Measurements from ENCODE around the gene ADAMTS17. TPM values are rescaled to one million over a fixed set of nuclear protein-coding genes. Genes with fewer than 3 reads are reported as not detected.

Gene ADAMTS17
- total RNA-seq, 1 donor, result 7.6 TPM

DNA sequence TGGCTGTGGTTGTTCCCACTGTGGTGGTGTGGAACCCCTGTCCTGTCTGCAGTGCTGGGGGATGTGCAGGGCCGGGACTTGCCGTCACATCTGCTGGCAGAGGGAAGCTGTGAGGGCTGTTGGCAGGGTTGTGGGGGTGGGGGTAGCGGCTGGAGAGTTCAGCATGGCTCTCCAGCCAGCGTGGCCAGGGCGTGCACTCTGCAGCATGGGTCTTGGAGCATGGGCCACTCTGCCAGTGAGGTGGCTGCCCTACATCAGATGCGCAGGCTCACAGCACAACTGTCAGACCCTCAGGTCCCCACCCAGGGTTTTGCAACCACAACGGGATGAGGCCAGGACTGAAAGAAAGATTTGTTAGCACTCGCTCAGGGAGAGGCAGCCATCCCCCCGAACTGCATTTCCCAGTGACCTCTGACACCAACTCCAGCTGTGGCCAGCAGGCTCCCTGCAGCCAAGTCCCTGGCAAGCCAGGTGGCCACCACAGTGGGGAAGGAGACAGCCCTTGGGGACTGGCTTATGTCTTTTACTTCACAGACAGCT lies 370.8 kb downstream of the ADAMTS17 start:
- Histone ChIP-seq H3K27me3 (ENCODE audit: insufficient read depth, low read length) (no peaks in the 10 kb centered on the region), H3K4me3 (ENCODE audit: low read length) (no peak overlapping the region), H3K4me1 (ENCODE audit: insufficient read depth, low read length) (no peaks in the 10 kb centered on the region), H3K9me3 (ENCODE audit: low read depth, low read length) (no peaks in the 10 kb centered on the region)

DNA sequence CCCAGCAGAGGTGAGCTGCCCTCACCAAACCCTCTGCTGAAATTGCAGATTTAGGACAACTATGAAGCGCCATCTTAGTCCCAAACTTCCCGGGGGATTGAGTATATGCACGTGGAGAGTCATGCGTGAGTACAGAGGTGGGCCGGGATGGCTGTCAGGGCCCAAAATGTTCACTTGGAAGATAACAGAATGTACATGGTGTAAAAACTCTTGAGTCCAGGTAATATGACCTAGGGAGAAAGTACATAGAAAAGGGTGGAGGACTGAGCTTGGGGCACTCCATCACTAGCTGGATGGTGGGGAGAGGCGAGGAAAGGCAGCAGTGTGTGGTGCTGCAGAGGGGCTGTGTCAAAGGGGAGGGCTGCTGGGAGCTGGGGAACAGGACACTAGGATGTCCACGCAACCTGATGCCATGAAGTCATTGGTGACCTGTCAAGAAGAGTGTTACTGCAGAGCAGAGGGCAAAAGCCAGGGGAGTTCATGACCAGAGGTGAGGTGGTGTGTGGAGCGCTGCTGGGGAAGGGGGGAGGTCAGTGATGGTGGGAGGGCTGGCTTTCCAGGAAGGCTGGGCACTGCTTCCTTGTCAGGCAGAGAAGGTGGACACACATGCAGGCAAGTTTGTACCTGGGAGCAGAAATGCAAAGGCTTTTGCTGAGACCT lies 372.4 kb downstream of the ADAMTS17 start:
- Histone ChIP-seq H3K4me1 (ENCODE audit: insufficient read depth, low read length) (no peaks in the 10 kb centered on the region), H3K27me3 (ENCODE audit: insufficient read depth, low read length) (no peaks in the 10 kb centered on the region), H3K9me3 (ENCODE audit: low read depth, low read length) (no peaks in the 10 kb centered on the region), H3K4me3 (ENCODE audit: low read length) (no peak overlapping the region)

DNA sequence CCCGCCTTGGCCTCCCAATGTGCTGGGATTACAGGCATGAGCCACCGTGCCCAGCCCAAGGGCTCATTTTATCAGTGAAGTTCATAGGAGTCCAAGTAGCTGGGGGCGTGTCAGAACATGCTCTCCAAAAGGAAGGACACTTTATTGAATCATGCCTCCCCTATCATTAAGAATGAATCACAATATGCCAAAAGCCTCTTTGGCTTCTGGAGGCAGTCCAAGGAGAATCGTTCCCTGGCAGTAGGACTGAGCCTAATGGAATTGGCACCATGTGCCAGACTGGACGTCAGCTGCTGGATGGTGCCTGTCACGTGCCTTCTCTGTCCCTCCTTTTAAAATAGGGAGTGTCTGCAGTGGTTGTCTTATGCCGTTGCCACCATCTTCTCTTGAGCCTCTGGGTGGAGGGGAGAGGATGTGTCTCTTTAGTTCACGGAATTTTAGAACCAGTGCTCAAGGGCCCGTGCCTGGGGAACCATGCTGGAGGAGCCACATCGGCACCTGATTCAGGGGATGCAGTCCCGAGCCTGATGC lies 373.9 kb downstream of the ADAMTS17 start:
- H3K27me3 ChIP-seq (ENCODE audit: insufficient read depth, low read length), result no peaks in the 10 kb centered on the region
- no peaks in the 10 kb centered on the region for H3K4me1 ChIP-seq (ENCODE audit: insufficient read depth, low read length)
- H3K9me3 ChIP-seq (ENCODE audit: low read depth, low read length), result no peaks in the 10 kb centered on the region
- no peak overlapping the region for H3K4me3 ChIP-seq (ENCODE audit: low read length)

DNA sequence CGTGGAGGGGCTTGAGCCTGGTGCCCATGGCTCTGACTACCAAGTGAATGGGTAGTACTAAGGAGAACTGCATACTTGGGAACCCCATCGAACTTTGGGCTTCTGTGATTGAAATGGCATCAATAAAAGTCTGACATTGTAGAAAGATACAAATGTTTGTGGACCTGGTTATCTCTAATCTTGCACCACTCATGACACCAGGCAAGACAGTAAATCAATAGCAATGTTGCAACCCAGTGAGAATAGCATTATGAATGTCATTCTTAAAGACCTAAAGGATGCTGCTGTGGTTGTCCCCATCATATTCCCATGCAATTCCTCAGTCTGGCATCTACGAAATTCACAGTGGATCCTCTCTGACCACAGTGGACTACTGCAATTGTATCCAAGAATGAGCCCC lies 375.0 kb downstream of the ADAMTS17 start:
- Histone ChIP-seq H3K4me3 (ENCODE audit: low read length) (no peak overlapping the region), H3K9me3 (ENCODE audit: low read depth, low read length) (no peaks in the 10 kb centered on the region), H3K27me3 (ENCODE audit: insufficient read depth, low read length) (no peaks in the 10 kb centered on the region), H3K4me1 (ENCODE audit: insufficient read depth, low read length) (no peaks in the 10 kb centered on the region)

DNA sequence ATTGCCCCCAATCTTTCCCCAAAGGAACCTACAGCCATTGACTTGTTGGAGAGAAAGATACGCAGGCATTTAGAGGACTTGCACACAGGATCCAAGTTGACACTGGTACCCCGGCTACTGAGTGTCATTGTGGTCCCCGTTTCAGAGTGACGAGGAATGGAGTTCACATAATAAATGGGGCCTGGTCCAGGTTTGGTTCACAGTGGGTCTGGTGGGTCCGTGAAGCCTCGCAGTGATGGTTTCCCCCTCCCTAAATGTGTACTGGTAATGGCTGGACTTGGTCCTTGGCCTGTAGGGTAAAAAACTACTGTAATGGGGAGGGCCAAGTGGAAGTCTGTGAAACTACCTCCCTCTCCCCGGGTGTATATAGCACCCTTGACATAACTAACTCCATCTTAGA lies 376.4 kb downstream of the ADAMTS17 start:
- Histone ChIP-seq H3K9me3 (ENCODE audit: low read depth, low read length) (no peaks in the 10 kb centered on the region), H3K27me3 (ENCODE audit: insufficient read depth, low read length) (no peaks in the 10 kb centered on the region), H3K4me3 (ENCODE audit: low read length) (no peak overlapping the region), H3K4me1 (ENCODE audit: insufficient read depth, low read length) (no peaks in the 10 kb centered on the region)

DNA sequence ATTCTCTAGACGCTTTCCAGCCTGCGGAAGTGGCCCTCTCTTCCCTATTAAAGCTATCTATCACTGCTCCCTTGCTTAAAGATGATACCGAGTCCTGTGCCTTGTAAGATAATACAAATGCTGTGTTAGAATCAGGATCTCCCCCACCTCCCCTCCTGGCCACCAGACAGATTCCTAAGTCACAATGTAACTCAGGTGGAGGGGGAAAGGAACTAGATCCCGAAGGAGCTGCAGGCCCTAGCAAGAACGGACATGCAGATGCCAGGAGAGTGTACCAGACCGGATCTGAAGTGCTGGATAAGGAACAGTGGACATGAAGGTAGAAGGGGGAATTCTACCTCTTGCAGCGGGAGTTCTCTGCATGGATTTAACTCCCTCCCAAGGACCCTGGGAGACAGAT lies 377.8 kb downstream of the ADAMTS17 start:
- H3K9me3 ChIP-seq (ENCODE audit: low read depth, low read length), result no peaks in the 10 kb centered on the region
- no peaks in the 10 kb centered on the region for H3K4me1 ChIP-seq (ENCODE audit: insufficient read depth, low read length)
- no peaks in the 10 kb centered on the region for H3K27me3 ChIP-seq (ENCODE audit: insufficient read depth, low read length)
- H3K4me3 ChIP-seq (ENCODE audit: low read length), result no peak overlapping the region

DNA sequence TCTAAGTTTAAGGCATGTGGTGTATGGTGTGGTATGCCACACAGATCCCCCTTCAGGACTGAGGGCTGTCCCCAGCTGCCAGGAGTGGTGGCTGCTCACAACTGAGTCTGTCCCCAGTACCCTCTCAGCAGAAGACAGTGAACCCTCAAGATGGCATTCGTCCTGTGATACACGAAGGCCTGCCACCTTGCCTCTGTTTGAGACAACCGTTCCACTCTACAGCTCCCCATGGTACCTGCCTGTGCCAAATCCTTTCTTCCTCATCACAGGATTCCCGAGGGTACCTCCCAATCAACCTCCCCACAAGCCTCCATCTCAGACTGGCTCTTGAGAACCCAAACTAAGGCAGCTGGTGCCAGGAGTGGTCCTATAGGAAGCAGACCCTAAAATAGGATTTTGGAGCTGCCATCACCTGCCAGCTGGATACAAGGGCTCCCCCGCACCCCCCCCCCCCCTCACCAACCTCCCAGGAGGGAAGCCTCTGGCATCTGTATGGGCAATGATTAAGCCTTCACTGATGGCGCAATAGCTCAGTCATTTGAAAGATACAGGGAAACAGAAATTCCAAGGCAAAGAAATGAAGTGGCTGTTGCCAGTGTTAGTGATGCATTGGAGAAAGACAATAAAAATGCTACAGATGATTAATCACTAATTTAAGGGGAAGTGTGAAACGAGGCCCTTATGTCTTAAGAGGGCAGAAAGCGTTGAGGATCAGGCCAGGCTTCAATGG lies 378.5 kb downstream of the ADAMTS17 start:
- Histone ChIP-seq H3K9me3 (ENCODE audit: low read depth, low read length) (no peaks in the 10 kb centered on the region), H3K27me3 (ENCODE audit: insufficient read depth, low read length) (no peaks in the 10 kb centered on the region), H3K4me3 (ENCODE audit: low read length) (no peak overlapping the region), H3K4me1 (ENCODE audit: insufficient read depth, low read length) (no peaks in the 10 kb centered on the region)

DNA sequence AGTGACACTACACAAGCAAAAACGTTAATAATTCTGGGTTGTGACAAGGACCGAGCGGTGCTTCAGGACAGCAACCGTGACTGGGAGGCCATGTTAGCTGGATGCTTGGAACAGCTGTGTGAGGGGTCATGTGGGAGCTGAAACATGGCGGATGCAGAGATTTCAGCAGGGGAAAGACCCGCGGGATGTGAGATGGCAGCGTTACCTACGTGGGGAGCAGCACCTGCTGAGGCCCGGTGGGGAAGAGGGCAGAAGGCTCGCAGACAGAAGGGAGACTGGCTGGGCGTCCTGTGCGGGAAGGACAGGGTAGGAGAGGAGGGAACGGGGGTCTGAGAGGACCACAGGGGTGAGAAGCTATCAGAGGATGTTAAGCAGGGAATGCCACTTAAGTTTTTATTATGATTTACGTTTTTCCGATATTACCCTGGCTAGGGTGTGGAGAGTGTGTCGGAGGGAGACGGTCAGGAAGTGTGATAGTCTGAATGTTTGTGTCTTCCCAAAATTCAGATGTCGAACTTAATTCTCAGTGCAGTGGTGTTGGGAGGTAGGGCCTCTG lies 379.7 kb downstream of the ADAMTS17 start:
- no peak overlapping the region for H3K4me3 ChIP-seq (ENCODE audit: low read length)
- no peaks in the 10 kb centered on the region for H3K9me3 ChIP-seq (ENCODE audit: low read depth, low read length)
- H3K4me1 ChIP-seq (ENCODE audit: insufficient read depth, low read length), result no peaks in the 10 kb centered on the region
- no peaks in the 10 kb centered on the region for H3K27me3 ChIP-seq (ENCODE audit: insufficient read depth, low read length)

DNA sequence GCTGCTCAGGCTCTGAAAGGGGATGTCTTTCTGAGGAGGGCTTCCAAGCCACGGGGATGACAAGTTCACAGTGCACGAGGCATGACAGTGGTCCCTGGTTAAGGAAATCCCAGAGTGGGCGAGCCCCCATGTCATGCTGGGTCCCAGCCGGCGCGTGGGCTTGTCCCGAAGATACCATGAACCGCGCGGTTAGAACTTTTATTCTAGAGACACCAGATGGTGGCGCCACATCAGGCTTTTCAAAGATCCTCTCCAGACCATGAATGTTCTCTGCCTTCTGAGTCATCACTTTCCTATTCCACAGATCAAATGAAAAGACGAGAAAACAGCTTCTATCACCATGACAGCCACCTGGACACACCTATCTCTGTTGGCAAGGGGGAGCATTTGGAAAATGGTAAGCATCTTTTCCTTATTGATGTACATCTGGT lies 380.7 kb downstream of the ADAMTS17 start:
- Histone ChIP-seq H3K4me1 (ENCODE audit: insufficient read depth, low read length) (no peaks in the 10 kb centered on the region), H3K27me3 (ENCODE audit: insufficient read depth, low read length) (no peaks in the 10 kb centered on the region), H3K9me3 (ENCODE audit: low read depth, low read length) (no peaks in the 10 kb centered on the region), H3K4me3 (ENCODE audit: low read length) (no peak overlapping the region)

DNA sequence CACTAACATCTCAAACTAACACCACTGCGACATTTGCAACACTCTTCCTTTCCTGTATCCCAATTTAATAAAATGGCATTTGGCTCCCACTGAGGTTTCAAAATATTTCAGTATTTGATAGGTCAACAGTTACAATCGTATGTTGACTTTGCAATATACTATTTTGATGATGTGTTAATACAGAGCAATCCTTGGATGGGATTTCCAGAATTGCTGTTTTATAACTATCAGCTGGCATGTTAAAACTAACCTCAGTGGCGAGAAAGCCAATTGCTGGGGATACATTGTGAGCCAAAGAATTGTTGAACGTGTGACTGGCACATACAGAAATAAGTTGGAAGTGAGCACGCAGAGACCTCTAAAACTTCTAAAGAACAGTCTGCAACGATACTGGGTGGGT lies 382.4 kb downstream of the ADAMTS17 start:
- Histone ChIP-seq H3K4me1 (ENCODE audit: insufficient read depth, low read length) (no peaks in the 10 kb centered on the region), H3K4me3 (ENCODE audit: low read length) (no peak overlapping the region), H3K27me3 (ENCODE audit: insufficient read depth, low read length) (no peaks in the 10 kb centered on the region), H3K9me3 (ENCODE audit: low read depth, low read length) (no peaks in the 10 kb centered on the region)

DNA sequence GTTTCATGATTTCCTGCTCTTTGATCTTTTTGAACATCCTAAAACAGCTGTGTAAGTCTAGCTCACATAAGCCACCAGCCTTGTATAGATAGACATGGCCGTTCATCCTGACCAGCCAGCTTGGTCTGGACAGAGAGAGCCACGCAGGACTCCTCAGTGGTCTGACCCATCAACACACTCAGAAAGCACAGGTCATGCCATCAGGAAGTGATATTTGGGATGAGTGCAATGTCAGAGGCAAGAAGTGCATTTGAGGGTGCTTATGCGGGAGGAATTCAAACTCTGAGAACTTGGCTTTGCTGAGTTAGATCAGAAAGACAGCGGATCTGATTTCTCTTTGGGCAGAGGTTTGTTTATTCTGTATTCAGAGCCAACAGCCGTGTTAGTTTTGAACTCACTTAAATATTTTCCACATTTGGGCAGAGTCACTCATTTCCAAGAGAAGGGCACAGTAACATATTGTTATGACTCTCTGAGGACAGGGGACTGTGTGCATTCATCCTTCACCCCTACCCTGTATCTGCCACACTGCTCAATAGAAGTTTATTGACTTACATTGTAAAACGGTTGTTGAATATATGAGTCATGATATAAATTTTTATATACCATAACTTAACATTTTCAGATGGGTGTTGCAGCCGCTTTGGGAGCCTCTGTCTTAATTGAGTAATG lies 383.2 kb downstream of the ADAMTS17 start:
- no peaks in the 10 kb centered on the region for H3K27me3 ChIP-seq (ENCODE audit: insufficient read depth, low read length)
- no peak overlapping the region for H3K4me3 ChIP-seq (ENCODE audit: low read length)
- H3K9me3 ChIP-seq (ENCODE audit: low read depth, low read length), result no peaks in the 10 kb centered on the region
- no peaks in the 10 kb centered on the region for H3K4me1 ChIP-seq (ENCODE audit: insufficient read depth, low read length)

DNA sequence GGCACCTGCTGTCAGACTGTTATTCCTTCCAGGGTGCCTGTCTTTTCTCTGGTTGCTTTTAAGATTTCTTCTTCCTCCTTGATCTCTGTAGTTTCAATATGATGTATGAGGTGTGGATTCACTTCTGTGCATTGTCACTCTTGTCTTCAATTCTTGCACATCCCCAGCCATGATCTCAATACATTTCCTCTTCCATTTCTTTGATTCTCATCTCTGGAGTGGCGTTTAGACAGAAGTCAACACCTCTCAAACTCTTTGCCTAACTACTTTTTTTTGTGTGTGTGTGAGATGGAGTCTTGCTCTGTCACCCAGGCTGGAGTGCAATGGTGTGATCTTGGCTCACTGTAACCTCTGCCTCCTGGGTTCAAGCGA lies 384.1 kb downstream of the ADAMTS17 start:
- Histone ChIP-seq H3K9me3 (ENCODE audit: low read depth, low read length) (no peaks in the 10 kb centered on the region), H3K4me3 (ENCODE audit: low read length) (no peak overlapping the region), H3K4me1 (ENCODE audit: insufficient read depth, low read length) (no peaks in the 10 kb centered on the region), H3K27me3 (ENCODE audit: insufficient read depth, low read length) (no peaks in the 10 kb centered on the region)

DNA sequence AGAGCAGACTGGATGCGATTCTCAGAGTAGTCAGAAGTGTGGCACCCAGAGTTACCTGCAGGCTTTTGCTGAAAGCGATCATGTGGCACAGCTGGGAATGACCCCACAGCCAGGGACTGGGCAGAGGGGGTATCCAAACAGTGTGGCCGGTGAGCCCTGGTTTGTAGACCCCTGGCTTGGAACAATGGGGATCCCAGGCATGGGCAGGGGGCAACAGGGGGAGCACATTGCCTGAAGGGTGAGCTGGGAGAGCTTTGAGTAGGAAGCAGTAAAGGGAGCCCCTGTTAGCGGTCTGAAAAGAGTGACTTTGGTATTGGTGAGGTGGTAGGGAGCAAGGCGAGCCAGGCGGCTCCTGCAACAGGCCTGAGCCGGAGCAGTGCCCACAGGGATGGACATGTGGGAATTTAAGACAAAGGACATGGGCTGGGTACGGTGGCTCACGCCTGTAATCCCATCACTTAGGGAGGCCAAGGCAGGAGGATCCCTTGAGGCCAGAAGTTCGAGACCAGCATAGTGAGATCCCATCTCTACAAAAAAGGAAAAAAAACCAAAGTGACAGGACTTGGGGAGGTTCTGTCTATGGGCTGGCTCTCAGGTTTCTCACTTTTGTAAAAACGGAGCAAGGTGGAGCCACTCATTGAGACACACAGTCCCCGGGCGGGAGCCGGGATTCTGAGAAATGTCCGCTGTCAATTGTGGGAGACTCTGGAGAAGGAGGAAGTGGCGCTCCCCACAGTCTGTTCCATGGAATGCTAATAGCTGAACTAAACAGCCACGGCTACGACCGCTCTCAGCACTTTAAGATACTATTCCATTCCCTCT lies 384.7 kb downstream of the ADAMTS17 start:
- no peaks in the 10 kb centered on the region for H3K27me3 ChIP-seq (ENCODE audit: insufficient read depth, low read length)
- no peak overlapping the region for H3K4me3 ChIP-seq (ENCODE audit: low read length)
- no peaks in the 10 kb centered on the region for H3K4me1 ChIP-seq (ENCODE audit: insufficient read depth, low read length)
- no peaks in the 10 kb centered on the region for H3K9me3 ChIP-seq (ENCODE audit: low read depth, low read length)

DNA sequence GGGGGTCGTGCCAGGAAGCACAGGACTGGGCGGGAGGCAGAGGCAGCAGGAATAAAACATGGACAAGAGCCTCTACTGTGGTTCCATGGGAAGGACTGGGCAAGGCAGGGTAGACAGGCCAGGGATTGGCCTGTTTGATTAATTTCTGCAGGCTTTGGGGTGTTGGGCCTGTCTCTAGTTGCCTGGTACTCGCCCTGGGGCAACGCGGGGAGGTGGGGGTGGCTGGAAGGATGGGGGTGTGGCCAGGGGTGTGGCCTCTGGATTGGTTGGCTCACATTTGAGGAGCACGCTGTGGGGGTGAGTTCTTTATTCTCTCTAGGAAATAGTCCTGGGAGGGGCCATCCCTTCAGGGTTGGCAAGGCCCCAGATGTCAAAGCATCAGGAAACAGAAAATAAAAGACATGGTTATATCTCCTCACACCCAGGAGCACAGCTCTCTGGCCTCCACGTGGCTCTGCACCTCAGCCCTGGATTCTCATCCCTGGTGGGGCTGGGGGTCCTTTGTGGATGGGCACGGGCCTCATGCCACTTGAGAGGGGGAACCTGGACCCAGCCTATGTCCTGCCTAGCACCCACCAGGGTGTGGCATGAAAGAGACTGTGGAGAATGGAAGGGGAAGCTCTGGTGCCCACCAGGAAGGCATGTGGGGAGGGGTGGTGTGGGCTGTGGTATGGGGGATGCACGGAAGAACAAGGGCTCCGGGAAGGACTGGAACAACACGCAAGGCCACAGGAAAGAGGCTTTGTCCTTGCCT lies 385.6 kb downstream of the ADAMTS17 start:
- Histone ChIP-seq H3K9me3 (ENCODE audit: low read depth, low read length) (no peaks in the 10 kb centered on the region), H3K4me3 (ENCODE audit: low read length) (no peak overlapping the region)

More for the DNA sequence above, 385.6 kb downstream of the ADAMTS17 start:
- Histone ChIP-seq H3K27me3 (ENCODE audit: insufficient read depth, low read length) (no peaks in the 10 kb centered on the region), H3K4me1 (ENCODE audit: insufficient read depth, low read length) (no peaks in the 10 kb centered on the region)
